H1 (cell line): Measurements from ENCODE around the gene COA5. TPM values are rescaled to one million over a fixed set of nuclear protein-coding genes. Genes with fewer than 3 reads are reported as not detected.

Experiments
- CTCF ChIA-PET: fragments of 300-600 bp; sonication (Branson Sonifier 250); formaldehyde crosslinking; loops from one replicate; lab custom pipeline; 2021; ENCODE audit not compliant: partially characterized antibody; lab: Charles Lee
- POLR2A ChIA-PET: fragments of 300-600 bp; sonication (Branson Sonifier 250); formaldehyde crosslinking; loops from one replicate; lab custom pipeline; 2021; ENCODE audit warnings: inconsistent platforms; ENCODE audit not compliant: partially characterized antibody; lab: Charles Lee
- DNase-seq, 2 experiments: peaks; one replicate each; pipeline versions ENCODE4 v3.0.0 to v3.0.0-alpha.2; 2010 to 2022; ENCODE audit warnings: low spot score in 2 of 2, low read depth in 1 of 2, mixed read lengths in 1 of 2
- FAIRE-seq: peaks from 2 replicates; lab custom pipeline; 2011; peaks lifted over from hg19 to GRCh38; lab: Jason Lieb, UNC
- H2AFZ ChIP-seq: 2 replicates; pipeline ENCODE4 v1.8.1; 2012; ENCODE audit warnings: low read length, inconsistent platforms
- H2AK5ac ChIP-seq: 2 replicates; pipeline ENCODE4 v1.6.1; 2013; ENCODE audit warnings: low read depth, low read length
- H2BK120ac ChIP-seq: replicated peaks from 2 replicates; pipeline ENCODE3; 2013; ENCODE audit warnings: low read depth, low read length, inconsistent platforms
- H2BK12ac ChIP-seq: 2 replicates; pipeline ENCODE4 v1.6.1; 2013; ENCODE audit warnings: low read depth, low read length
- H2BK15ac ChIP-seq: 2 replicates; pipeline ENCODE4 v1.6.1; 2013; ENCODE audit warnings: low read length
- H2BK20ac ChIP-seq: 2 replicates; pipeline ENCODE4 v1.6.1; 2013; ENCODE audit warnings: low read length
- H2BK5ac ChIP-seq: 2 replicates; pipeline ENCODE4 v1.6.1; 2013; ENCODE audit warnings: low read depth, low read length
- H3K14ac ChIP-seq: 2 replicates; pipeline ENCODE4 v1.6.1; 2013; ENCODE audit warnings: inconsistent platforms; ENCODE audit not compliant: insufficient read length
- H3K18ac ChIP-seq: 2 replicates; pipeline ENCODE4 v1.6.1; 2013; ENCODE audit warnings: low read length; ENCODE audit errors: extremely low read depth
- H3K23ac ChIP-seq: 2 replicates; pipeline ENCODE4 v1.6.1; 2013; ENCODE audit warnings: inconsistent platforms; ENCODE audit not compliant: insufficient read length
- H3K23me2 ChIP-seq: 2 replicates; pipeline ENCODE4 v1.6.1; 2013; ENCODE audit warnings: low read depth, low read length
- H3K27ac ChIP-seq: 2 replicates; pipeline ENCODE4 v1.6.1; 2011; ENCODE audit warnings: low read depth, low read length, inconsistent platforms
- H3K27me3 ChIP-seq, 4 experiments: replicated peaks in 1 of 4; 1 replicate in 1 of 4; 2 replicates in 3 of 4; pipeline versions ENCODE4 v1.6.1 to v1.8.1; 2011 to 2013; ENCODE audit warnings: low read length in 3 of 4, mild to moderate bottlenecking in 3 of 4, inconsistent platforms in 2 of 4, mixed read lengths in 2 of 4, moderate library complexity in 1 of 4; ENCODE audit not compliant: control insufficient read depth in 3 of 4, insufficient read depth in 3 of 4; ENCODE audit errors: extremely low read depth in 1 of 4
- H3K36me3 ChIP-seq, 4 experiments: 2 replicates each; pipeline versions ENCODE4 v1.6.1 to v1.8.1; 2011 to 2013; ENCODE audit warnings: mild to moderate bottlenecking in 4 of 4, low read length in 3 of 4, moderate library complexity in 2 of 4, control low read depth in 1 of 4, inconsistent platforms in 1 of 4; ENCODE audit not compliant: insufficient read depth in 4 of 4, control insufficient read depth in 2 of 4
- H3K4ac ChIP-seq: replicated peaks from 2 replicates; pipeline ENCODE3; 2013; ENCODE audit warnings: low read length, low read depth, mixed read lengths, inconsistent platforms; ENCODE audit not compliant: insufficient read length
- H3K4me1 ChIP-seq, 4 experiments: replicated peaks in 1 of 4; 1 replicate in 1 of 4; 2 replicates in 3 of 4; pipeline versions ENCODE4 v1.6.1 to v1.8.1; 2011 to 2013; ENCODE audit warnings: low read length in 3 of 4, inconsistent platforms in 2 of 4, mixed read lengths in 1 of 4; ENCODE audit not compliant: insufficient read depth in 4 of 4, control insufficient read depth in 3 of 4
- H3K4me2 ChIP-seq, 2 experiments: 2 replicates each; pipeline versions ENCODE4 v1.6.1 to v1.8.1; 2011 to 2013; ENCODE audit warnings: low read depth in 2 of 2, low read length in 2 of 2, control low read depth in 1 of 2, inconsistent platforms in 1 of 2, mild to moderate bottlenecking in 1 of 2; ENCODE audit not compliant: insufficient read depth in 1 of 2
- H3K4me3 ChIP-seq, 4 experiments: fragments of 200-600, 300-600 bp in 1 of 4; sonication (generic), shearing (Covaris generic), sonication (Bioruptor Twin) in 1 of 4; 2 replicates each; pipeline versions ENCODE4 v1.5.1 to v1.8.1; 2011 to 2016; ENCODE audit warnings: low read length in 4 of 4, low read depth in 3 of 4, control low read depth in 2 of 4, inconsistent platforms in 2 of 4, mild to moderate bottlenecking in 2 of 4, mixed read lengths in 1 of 4, moderate library complexity in 1 of 4; ENCODE audit not compliant: insufficient read depth in 2 of 4; ENCODE audit errors: extremely low read depth in 1 of 4
- H3K56ac ChIP-seq: replicated peaks from 2 replicates; pipeline ENCODE3; 2013; ENCODE audit warnings: low read depth, mild to moderate bottlenecking, mixed read lengths, low read length, inconsistent platforms; ENCODE audit not compliant: insufficient read length
- H3K79me1 ChIP-seq: 2 replicates; pipeline ENCODE4 v1.6.1; 2013; ENCODE audit warnings: low read depth, low read length, control low read depth
- H3K79me2 ChIP-seq, 2 experiments: 2 replicates each; pipeline versions ENCODE4 v1.6.1 to v1.8.1; 2012 to 2013; ENCODE audit warnings: low read length in 2 of 2, mild to moderate bottlenecking in 2 of 2, inconsistent platforms in 1 of 2; ENCODE audit not compliant: insufficient read depth in 2 of 2, control insufficient read depth in 1 of 2
- H3K9ac ChIP-seq, 4 experiments: replicated peaks in 1 of 4; 1 replicate in 1 of 4; 2 replicates in 3 of 4; pipeline versions ENCODE4 v1.6.1 to v1.8.1; 2011 to 2013; ENCODE audit warnings: low read depth in 3 of 4, low read length in 3 of 4, control low read depth in 2 of 4, mild to moderate bottlenecking in 2 of 4, moderate library complexity in 2 of 4, inconsistent platforms in 1 of 4; ENCODE audit errors: extremely low read depth in 1 of 4
- H3K9me3 ChIP-seq, 2 experiments: 2 replicates each; pipeline versions ENCODE4 v1.6.1 to v1.8.1; 2012 to 2013; ENCODE audit warnings: mild to moderate bottlenecking in 2 of 2, moderate library complexity in 2 of 2, control low read depth in 1 of 2, inconsistent platforms in 1 of 2, low read depth in 1 of 2, low read length in 1 of 2, mixed read lengths in 1 of 2; ENCODE audit not compliant: insufficient read depth in 2 of 2
- H4K20me1 ChIP-seq, 2 experiments: replicated peaks in 1 of 2; 2 replicates each; pipeline versions ENCODE3 to v1.8.1; 2011 to 2013; ENCODE audit warnings: inconsistent platforms in 2 of 2, low read length in 2 of 2, mild to moderate bottlenecking in 1 of 2; ENCODE audit not compliant: insufficient read depth in 2 of 2, control insufficient read depth in 1 of 2
- H4K5ac ChIP-seq: 2 replicates; pipeline ENCODE4 v1.6.1; 2013; ENCODE audit warnings: low read length, low read depth, mixed read lengths, inconsistent platforms; ENCODE audit not compliant: insufficient read length
- H4K8ac ChIP-seq: 2 replicates; pipeline ENCODE4 v1.8.0; 2013; ENCODE audit warnings: mild to moderate bottlenecking, moderate library complexity, low read length, inconsistent platforms; ENCODE audit not compliant: insufficient read depth; ENCODE audit errors: extremely low read depth
- H4K91ac ChIP-seq: replicated peaks from 2 replicates; pipeline ENCODE3; 2013; ENCODE audit warnings: low read length, mixed read lengths, inconsistent platforms; ENCODE audit not compliant: insufficient read length
- ASH2L ChIP-seq: fragments of 200-600, 300-600 bp; sonication (generic); IDR thresholded peaks from one replicate; pipeline ENCODE4 v1.7.1; 2017; ENCODE audit warnings: low read length
- WGBS, 2 experiments: shearing (Covaris generic) in 1 of 2; methylation state at CpG; one replicate each; pipeline versions ENCODE4 v1.1.6 to v1.1.7; 2013 to 2015; ENCODE audit warnings: low lambda C conversion rate in 2 of 2, mixed read lengths in 2 of 2, inconsistent platforms in 1 of 2, low coverage in 1 of 2, missing lambda C conversion rate in 1 of 2; ENCODE audit not compliant: insufficient replicate concordance in 2 of 2, insufficient coverage in 1 of 2, insufficient read length in 1 of 2; ENCODE audit errors: extremely low coverage in 1 of 2, missing lambda C conversion rate in 1 of 2; 5-methylcytosine and 5-hydroxymethylcytosine counted together
- polyA plus RNA-seq, 7 experiments: library from polyadenylated mRNA; depleted of rRNA in 3 of 7; stranded (reverse) in 5 of 7; unstranded in 2 of 7; fragments of >200 nt in 5 of 7; fragments of 200-250 nt in 2 of 7; gene quantifications; 1 replicate in 5 of 7; 2 replicates in 1 of 7; 4 replicates in 1 of 7; pipeline versions ENCODE4 v1.2.1 to v1.2.3, GENCODE V29; 2011 to 2013; ENCODE audit warnings: missing spikeins in 2 of 7, mixed read lengths in 2 of 7
- total RNA-seq: library from RNA; stranded (reverse); fragmentation: NEBNext Ultra II Directional; extraction: Animal tissue kit (Norgen Biotek cat#: 25700); gene quantifications from 2 replicates; pipeline ENCODE4 v1.2.1, GENCODE V29; 2021
- TF ChIP-seq, protein P1 (sequence below): IDR thresholded peaks from 2 replicates; pipeline ENCODE4 v1.6.1; 2011; ENCODE audit warnings: low read length, improper control_type of control experiment

The COA5 gene
- total and polyA plus RNA-seq, 2 of the 8 experiments (the other 6 are each of a cell fraction or from before 2014, with no cell fraction given) = 20.3 to 24.7 TPM

DNA sequence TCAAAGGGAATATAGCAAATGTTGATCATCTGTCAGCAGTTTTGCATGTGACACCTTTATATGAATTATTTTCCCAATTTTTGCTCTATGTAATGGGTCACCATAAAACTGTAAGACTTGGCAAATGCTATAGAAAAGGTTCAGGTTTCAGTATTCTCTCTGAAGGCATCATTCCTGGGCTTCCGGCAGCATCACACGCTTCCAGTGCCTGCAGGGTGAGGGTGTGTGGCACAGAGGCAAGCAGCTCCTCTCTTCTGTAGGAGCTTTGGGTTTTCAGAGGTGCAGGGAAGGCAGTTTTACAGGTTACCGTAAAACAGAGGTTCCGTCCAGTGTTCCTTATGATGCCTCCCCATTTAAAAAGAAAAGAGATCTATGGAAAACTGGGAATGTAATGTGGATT is 18.8 kb downstream of the COA5 start:
- no peak overlapping the region for H3K4me2 ChIP-seq
- H2BK15ac ChIP-seq = no peak overlapping the region
- no peak overlapping the region for H2BK20ac ChIP-seq
- 91% methylated on average over 4 of the region's 4 CpGs; no CpG with 5 or more reads in 1 of the 2 experiments for WGBS, 2 experiments
- DNase-seq (no peak), FAIRE-seq (no peak)
- ChIA-PET POLR2A (interaction anchor here (0.6 kb wide), 1 partner anchor 943 kb away, joined by 5 read pairs; no protein-coding TSS in a partner anchor), CTCF (interaction anchor here (2.1 kb wide), 1 partner anchor 102 kb away, joined by 4 read pairs; no protein-coding TSS in a partner anchor)
- peaks cover 0 to 14% (median 1%) of the 10 kb centered on the region in 4 experiments; a peak in 5 of 8 replicates for H3K36me3 ChIP-seq
- no peak overlapping the region for H3K56ac ChIP-seq
- no peak overlapping the region for H3K27ac ChIP-seq
- no peak overlapping the region for H4K91ac ChIP-seq
- H3K14ac ChIP-seq = no peak overlapping the region
- no peak overlapping the region for H4K8ac ChIP-seq
- no peaks in the 10 kb centered on the region for H3K23me2 ChIP-seq
- H2BK120ac ChIP-seq = no peak overlapping the region
- H4K20me1 ChIP-seq = peaks cover 2 to 3% of the 10 kb centered on the region in 2 experiments
- no peaks in the 10 kb centered on the region for H3K79me2 ChIP-seq
- H2BK5ac ChIP-seq = no peak overlapping the region
- H3K79me1 ChIP-seq = no peaks in the 10 kb centered on the region
- no peak overlapping the region for H2AFZ ChIP-seq
- H3K18ac ChIP-seq = no peak overlapping the region
- no peak overlapping the region for H4K5ac ChIP-seq
- no peak overlapping the region for H3K9ac ChIP-seq
- no peak overlapping the region for H2AK5ac ChIP-seq
- no peak overlapping the region for H3K4ac ChIP-seq
- no peak overlapping the region for H2BK12ac ChIP-seq
- no peaks in the 10 kb centered on the region for H3K4me1 ChIP-seq
- no peak overlapping the region for H3K4me3 ChIP-seq
- TF ChIP-seq, protein P1, sequence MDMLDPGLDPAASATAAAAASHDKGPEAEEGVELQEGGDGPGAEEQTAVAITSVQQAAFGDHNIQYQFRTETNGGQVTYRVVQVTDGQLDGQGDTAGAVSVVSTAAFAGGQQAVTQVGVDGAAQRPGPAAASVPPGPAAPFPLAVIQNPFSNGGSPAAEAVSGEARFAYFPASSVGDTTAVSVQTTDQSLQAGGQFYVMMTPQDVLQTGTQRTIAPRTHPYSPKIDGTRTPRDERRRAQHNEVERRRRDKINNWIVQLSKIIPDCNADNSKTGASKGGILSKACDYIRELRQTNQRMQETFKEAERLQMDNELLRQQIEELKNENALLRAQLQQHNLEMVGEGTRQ = no peak
- TF ChIP-seq ASH2L = no peak
- no peak overlapping the region for H3K23ac ChIP-seq
- no peaks in the 10 kb centered on the region; a peak in 1 of 4 replicates for H3K9me3 ChIP-seq
- H3K27me3 ChIP-seq = no peaks in the 10 kb centered on the region
